Kasumi-1 (cell line): Measurements from ENCODE around the gene SEPTIN3.

Experiments
- DNase-seq, 2 experiments: peaks; one replicate each; lab custom pipeline; 2025; lab: John Stamatoyannopoulos, UW

The SEPTIN3 gene

DNA sequence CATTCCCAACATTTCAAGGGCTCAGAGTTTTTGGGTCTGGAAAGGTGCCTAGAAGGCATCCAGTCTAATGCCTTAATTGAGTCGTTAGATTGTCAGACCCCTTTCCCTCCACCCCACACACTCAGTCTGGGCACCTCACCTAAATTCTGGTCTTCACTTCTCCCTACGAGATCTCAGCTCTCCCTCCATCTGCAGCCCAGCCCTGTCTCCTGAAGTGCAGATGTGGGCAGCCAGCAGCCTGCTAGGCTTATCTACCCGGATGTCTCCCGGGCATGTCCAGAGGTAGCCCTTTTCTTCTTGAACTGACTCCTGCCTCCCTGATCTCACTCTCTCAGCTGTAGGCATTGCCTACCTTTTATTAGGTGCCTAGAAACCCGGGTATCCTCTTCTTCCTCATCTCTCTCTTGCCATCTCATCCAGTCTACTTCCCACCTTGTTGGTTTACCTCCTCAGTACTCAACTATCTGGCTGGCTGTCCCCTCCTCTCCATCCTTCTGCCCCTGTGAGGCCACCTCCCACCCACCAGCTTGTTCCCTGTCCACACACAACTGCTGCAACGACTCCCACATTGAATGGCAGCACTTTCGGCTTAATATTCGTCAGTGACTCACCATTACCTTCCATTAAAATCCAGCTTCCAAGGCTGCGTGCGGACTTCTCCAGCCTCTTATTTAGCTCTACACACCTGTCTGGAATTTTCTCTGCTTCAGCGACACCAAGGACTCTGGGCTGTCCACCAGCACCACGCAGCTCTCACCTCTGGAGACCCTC is 6.2 kb downstream of the SEPTIN3 start:
- DNase-seq = no peak

DNA sequence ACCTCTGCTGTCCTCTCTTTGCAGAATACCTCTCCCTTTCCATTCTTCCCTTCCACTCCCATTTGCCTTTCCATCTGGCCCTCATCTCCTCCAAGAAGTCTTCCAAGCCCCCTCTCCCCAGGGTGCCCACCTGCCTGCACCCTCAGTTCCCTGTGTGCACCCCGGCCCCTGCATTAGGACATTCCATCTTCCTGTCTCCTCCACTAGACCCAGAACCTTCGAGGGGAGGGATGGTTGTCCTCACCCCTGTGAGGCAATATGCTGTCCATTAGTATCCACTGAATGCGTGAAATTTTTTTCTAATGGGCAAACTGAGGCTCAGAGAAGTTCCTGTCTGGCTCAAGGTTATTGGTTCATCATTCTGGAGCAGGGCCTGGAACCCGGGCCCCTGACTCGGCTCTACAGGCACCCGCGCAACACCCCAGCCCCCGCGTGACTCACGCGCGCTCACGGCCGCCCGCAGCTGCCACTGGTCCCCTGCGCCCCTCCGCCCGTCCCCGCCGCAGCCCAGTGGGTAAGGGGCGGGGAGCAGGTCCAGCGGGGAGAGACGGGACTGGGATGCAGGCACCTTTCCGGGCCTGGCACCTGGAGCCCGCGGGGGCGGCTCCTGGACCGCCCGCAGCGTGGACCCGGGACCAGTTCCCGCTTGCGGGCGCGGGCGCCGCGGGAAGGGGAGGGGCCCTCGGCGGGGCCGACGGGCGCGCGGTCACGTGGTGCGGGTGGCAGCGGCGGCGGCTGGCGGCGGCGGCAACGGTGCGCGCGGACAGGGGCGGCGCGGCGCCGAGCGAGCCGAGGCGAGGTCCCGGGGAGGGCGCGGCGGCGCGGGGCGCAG is 7.0 kb downstream of the SEPTIN3 start:
- DNase-seq = no peak

DNA sequence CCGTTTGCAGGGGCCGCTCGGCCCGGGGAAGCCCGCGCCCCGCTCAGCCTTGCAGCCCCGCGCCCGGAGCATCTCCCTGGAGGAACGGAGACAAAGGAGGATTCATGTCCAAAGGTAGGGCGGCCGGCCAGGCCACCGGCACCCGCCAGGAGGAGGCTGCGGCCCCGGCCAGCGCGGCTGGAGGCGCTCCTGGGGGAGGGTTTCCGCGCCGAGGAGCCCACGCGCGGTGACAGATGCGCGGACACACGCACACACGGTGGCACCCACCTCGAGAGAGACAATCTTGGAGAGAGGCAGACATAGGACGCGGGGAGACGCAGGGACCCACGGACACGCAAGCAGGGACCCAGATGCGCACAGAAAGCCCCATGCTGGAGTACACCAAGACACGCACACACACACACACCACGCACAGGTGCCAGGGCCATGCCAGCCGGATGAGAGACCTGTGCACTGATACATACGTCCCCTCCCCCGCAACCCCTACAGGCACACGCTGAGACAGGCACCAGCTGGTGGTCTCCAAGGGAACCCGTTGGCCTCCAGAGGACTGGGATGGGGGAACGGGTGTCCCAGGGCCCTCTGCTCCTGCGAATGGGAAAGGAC is 7.8 kb downstream of the SEPTIN3 start:
- DNase-seq = no peak

DNA sequence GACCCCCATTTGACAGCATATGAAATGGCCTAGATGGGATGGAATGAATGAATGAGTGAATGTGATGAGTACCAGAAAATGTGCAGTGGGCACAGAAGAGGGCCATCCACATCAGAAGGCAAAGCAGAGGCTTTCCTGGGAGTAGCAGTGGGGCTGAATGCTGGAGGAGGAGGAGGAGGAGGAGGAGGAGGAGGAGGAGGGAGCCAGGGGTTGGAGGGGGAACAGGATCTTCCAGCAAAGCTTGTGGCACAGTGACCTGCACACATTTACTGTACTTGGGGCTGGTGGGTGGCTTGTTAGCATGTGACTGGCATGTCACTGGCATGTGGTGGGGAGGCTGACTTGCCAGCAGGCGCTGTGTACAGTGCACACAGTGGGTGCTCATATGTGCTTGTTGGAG is 9.5 kb downstream of the SEPTIN3 start:
- no peak for DNase-seq

DNA sequence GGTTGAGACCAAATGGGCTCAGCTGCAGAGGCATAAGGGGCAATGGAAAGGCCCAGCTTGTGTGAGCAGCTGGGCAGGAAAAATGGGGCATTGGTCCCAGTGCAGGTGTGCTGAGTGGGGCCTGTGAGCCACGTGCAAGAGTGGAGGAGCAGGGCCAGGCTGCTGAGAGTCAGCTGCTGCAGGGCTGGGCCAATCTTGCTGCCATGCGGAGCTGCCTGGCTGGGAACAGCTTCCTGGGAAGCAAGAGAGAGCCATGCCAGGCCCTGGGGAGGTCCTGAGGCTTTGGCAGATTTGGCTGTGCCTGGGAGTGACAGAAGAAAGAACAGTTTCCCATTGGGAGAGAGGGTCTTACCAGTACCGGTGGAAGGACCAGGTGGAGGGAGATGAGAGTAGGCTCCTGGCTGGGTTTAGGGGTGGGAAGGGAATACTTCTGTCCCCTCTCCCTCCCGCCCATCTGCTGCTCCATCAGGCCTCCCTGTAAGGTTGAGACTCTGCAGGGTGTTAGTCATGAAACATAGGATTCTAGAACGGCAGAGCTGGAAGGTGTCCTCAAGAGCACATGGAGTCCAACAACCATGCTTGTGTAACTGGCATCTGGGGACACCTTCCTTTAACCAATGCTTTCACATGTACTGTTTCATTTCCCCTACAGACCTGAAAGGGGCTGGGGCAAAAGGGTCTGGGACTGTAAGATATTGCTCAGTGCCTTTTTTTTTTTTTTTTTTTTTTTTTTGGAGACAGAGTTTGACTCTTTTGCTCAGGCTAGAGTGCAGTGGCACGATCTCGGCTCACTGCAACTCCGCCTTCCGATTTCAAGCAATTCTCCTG is 10.4 kb downstream of the SEPTIN3 start:
- DNase-seq = no peak

DNA sequence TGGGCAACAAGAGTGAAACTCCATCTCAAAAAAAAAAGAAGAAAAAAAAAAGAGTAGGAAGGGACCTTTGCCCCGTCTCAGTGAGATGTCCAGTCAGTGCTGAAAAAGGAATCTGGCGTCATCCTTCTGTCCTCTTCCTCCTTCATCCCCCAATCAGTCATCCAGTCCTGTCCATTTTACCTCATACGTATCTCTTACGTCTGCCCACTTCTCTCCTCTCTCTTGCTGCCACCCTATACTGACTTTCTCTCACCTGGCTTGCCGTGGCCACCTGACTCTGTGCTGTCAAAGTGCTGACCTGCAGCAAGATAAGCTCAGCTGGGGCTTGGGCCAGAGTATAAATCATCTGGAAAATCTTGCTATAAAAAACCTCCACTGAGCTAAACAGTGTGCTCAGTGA is 13.6 kb downstream of the SEPTIN3 start:
- DNase-seq = no peak

DNA sequence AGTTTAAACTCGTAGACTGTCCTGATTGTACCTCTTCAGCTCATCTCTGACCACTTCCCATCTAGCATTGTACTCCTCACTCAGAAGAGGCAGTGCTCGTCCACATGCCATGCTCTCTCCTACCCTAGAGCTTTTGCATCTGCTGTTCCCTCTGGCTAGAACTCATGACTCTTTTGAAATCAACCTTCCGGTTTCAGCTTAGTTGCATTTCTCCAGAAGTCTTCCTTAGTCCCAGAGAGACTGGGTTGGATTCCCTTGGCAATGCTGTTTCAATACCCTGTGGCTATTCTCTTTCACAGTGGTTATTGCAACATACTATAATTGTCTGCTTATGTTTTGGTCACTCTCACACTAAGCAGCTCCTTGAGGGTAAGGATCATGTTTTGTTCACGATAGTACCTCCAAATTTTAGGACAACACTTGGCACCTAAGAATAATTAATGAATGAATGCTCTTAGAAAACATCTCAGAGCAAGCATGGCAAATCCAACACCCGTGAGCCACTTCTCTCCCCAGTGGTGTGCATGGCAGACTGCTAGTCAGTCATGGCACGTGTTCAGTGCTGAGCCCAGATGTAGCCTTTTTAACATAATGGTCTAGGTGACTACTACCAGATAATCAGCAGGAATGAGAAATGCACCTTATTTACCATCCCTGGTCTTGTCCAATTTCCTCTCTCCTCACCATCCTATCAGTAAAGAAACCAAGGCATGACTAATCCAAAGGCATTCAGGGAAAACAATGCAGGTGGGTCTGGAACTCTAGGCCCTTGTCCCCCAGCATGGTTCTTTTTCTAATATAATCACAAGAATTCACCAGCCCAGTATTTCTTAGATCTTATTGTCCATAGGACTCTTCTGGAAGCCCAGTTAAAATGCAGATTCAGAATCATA is 14.5 kb downstream of the SEPTIN3 start:
- no peak for DNase-seq

DNA sequence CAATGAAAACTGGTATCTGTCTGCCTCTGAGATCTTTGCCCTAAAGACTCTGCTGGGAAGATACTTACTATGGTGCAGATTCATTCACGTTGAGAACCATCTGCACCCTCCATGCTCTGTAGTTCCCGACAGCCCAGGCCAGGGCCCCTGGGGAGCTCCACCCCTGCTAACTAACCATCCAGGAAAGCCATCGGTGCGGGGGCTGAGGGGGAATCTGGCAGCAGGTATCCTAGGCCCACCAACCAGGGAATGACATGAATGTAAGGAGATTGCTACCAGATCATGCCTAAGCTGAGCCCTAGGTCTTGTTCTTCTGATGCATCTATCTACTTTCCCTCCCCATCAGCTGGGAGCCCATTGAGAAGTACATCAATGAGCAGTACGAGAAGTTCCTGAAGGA is 18.0 kb downstream of the SEPTIN3 start:
- no peak for DNase-seq

DNA sequence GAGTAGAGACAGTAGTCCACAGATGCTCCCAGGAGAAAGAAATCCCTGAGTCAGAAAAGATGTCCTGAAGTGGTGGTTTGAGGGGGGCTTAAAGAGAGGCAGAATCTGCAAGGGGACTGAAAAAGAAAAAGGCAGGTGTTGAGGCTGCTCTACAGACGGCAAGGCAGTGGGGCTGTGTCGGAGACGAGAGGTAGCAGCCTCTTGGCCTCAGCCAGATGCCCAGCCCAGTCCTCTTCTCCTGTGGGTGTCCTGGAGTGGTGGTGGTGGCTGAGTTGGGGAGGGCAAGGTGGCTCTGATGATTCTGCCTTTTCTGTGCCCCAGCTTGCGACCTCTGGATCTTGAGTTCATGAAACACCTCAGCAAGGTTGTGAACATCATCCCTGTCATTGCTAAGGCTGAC is 20.0 kb downstream of the SEPTIN3 start:
- no peak for DNase-seq

DNA sequence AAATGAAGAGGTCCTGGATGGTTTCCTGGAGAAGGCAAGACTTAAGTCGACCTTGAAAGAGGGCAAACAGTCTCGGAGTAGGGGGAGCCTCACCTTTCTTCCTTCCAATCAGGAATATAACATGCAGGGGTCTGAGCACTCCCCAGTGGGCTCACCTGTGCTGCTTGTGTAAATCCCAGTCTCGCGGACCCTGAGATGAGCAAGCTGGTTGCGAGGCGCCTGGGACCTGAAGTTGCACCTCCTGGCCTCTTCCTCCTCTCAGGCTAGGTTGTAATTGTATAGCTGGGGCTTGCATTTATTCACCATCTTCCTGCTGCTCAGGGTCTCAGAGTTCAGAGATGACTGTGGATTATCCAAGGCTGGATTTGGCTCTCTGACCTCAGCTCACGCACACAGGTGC is 21.9 kb downstream of the SEPTIN3 start:
- DNase-seq = no peak

DNA sequence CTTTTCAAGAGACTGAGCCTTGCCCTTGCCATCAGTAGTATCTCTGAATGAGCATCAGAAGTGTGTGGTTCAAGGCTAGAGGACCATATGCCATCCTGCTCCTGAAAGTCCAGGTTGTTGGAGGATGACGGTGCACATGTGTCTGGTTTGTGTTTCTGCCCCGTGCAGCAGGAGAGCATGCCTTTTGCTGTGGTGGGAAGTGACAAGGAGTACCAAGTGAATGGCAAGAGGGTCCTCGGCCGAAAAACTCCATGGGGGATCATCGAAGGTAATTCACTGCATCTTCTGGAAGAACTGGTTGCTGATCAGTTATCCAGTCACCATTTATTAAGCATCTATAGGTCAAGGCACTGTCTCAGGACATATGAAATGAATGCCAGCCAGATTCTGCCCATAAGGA is 23.3 kb downstream of the SEPTIN3 start:
- DNase-seq = no peak

DNA sequence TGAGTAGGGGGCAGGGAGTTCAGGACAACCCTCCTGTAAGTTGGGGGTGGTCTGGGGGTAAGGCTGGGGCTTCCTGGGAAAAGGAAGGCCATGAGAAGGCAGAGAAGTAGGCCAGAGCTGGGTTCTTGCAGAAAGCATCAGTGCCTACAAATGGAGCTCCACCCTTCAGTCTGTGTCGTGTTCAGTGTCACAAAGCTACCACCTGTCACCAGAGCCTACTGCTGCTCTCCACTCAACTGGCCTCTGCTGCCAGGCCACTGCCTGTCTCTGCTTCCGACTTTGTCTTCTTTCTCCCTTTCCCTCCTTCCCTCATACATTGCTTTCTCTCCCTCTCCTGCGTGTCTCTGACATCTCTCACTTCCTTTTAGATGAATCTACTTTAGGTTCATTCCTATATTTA is 26.0 kb downstream of the SEPTIN3 start:
- no peak for DNase-seq

DNA sequence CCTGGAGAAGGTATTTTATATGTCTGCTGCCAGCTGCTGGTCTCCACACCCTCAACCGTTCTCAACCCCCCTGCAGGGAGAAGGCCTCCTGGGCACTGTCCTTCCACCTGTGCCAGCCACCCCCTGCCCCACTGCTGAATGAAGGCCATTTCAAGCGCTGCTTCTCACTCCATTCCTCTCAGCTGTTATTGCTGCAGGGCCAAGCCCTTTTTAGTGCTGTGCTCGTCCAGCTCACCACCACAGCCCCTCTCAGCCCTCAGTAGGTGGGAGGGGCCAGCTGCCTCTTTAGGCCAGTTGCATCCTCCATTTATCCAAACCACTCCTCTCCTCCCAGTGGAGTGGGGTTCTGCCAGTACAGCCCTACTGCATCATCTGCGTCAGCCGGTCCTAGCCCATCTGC is 27.6 kb downstream of the SEPTIN3 start:
- no peak for DNase-seq

DNA sequence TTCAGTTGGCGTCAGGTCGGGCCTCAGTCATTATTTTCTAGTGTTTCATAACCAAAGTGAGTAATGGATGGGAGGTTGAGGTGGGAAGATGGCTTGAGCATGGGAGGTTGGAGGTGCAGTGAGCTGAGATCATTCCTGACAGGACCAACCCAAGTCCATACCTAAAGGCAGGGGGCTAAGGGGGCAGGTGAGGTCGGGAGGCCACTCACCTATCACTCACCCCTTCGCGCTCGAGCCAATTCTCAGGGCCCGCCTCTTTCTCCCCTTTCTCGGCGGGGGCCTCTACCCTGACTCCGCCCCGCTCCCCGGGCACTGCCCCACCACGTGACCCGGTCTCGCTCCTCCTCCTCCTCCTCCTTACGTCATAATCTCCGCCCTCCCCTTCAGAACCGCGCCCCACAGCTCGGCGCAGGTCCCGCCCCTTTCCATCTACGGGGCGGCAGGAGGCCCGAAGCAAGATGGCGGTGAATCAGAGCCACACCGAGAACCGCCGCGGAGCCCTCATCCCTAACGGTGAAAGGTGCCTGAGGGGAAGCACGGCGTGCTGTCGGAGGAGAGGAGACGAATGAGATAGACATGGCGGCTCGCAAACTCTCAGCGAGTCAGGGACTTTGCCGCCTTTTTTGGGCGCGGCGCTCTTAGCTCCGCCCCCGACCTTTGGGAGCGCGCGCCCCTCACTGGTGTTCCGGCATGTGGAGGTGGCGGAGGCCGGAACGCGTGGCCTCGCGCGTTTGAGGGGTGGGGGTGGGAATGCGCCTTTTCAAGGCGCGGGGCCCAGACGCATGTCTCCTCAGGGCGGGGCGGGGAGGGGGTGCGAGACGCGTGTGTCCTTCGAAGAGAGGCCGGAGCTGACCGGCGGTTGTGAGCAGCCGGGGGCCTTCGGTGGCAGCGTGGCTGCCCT is 29.4 kb downstream of the SEPTIN3 start, which contains the start of gene WBP2NL:
Gene WBP2NL, plus strand, starts transcription at position 428 of the 901 bp plus-strand sequence. Its CDS starts 31 bp downstream, at position 459.
- DNase-seq = no peak

DNA sequence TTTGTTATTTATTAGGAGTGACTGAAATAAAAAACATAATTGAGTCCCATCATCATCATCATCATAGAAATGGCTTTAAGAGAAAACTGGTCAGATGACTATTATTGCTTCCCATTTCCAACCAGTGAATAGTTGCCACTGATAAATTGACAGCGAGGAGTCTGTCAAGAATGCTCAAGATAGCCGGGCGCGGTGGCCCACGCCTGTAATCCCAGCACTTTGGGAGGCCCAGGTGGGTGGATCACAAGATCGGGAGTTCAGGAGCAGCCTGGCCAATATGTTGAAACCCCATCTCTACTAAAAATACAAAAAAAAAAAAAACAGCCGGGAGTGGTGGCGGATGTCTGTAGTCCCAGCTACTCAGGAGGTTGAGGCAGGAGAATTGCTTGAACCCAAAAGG is 31.2 kb downstream of the SEPTIN3 start:
- DNase-seq = no peak

DNA sequence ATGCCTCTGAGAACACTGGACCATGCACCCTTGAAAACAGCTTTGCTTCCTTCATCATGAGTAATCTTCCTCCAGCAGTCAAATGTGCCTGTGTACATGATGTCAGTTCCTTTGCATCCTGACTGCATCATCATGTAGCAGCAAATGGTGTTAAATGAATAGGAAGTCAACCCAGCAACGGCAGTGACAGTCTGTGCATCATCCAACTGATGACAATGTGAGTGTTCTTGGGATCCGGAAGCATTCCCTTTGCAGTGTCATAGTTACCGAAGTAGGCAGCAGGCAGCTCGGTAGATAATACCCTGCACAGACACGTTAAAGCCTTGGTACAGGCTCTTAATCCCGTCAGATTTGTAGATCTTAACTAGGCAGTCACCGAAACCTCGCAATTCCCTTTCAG is 31.9 kb downstream of the SEPTIN3 start:
- no peak for DNase-seq

DNA sequence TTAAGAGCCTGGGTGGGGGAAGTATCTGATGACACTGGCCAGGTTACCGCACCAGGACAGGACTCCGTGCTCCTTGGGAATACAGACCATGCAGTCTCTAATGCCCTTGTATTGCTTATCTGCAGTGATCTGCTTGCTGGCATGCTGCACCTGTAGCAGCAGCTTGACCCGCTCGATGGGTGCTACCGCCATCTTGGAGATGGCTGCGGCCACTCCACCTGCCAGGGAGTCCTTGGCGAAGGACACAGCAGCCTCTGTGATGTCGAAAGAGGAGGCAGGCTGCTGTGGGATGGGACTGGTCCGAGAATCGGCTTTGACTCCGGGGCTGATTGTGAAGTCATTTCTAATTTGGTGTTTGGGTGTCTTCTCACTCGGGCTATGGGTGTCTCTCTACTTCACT is 32.5 kb downstream of the SEPTIN3 start:
- DNase-seq = no peak

DNA sequence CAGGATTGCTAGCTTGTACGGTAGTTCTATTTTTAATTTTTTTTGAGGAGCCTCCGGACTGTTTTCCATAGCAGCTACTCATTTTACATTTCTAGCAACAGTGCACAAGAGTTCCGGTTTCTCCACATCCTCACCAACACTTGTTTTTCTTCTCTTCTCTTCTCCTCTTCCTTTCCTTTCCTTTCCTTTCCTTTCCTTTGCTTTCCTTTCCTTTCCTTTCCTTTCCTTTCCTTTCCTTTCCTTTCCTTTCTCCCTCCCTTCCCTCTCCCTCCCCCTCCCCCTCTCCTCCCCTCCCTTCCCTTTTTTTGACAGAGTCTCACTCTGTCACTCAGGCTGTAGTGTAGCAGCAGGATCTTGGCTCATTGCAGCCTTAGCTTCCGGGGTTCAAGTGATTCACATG is 38.7 kb downstream of the SEPTIN3 start:
- no peak for DNase-seq

DNA sequence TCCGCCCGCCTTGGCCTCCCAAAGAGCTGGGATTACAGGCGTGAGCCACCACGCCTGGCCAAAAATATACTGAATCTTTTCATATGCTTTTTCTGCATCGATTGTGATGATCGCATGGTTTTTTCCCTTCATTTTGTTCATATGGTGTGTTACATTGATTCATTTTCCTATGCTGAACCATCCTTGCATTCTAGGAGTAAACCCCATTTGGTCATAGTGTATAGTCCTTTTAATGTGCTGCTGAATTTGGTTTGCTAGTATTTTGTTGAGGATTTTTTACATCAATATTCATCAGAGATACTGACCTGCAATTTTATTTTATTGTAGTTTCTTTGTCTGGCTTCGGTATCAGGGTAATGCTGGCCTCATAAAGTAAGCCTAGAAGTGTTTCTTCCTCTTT is 41.5 kb downstream of the SEPTIN3 start:
- DNase-seq = no peak

DNA sequence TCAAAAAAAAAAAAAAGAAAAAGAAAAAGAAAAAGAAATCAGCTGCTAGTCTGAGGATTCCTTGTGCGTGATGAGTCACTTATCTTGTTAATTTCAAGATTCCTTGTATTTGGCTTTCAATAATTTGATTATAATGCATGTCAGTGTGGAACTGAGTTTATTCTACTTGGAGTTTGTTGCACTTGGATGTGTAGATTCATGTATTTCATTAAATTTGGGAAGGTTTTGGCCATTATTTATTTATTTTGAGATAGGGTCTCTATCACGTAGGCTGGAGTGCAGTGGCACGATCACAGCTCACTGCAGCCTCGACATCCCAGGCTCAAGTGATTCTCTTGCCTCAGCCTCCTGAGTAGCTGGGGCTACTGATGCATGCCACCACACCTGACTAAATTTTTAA is 44.1 kb downstream of the SEPTIN3 start:
- no peak for DNase-seq
